Common myeloid progenitor, CD34-positive (primary cell): Measurements from ENCODE around the gene ABAT.

Experiments used
- CTCF ChIA-PET: fragments of 350-600 bp; sonication (Branson Sonifier 250); formaldehyde crosslinking; loops from one replicate; lab custom pipeline; 2021; ENCODE audit warnings: antibody characterized with exemption; lab: Charles Lee
- POLR2A ChIA-PET: fragments of 350-600 bp; sonication (Branson Sonifier 250); formaldehyde crosslinking; loops from one replicate; lab custom pipeline; 2021; ENCODE audit warnings: antibody characterized with exemption; lab: Charles Lee
- DNase-seq, 3 donors: peaks; one replicate each; pipeline versions ENCODE4 v3.0.0 to v3.0.0-alpha.2; 2013
- H3K27ac ChIP-seq, 2 experiments: 1 replicate in 1 of 2; 2 replicates in 1 of 2; pipeline ENCODE4 v1.7.0; 2013; ENCODE audit warnings: inconsistent platforms in 2 of 2, low read length in 2 of 2, mild to moderate bottlenecking in 2 of 2, low read depth in 1 of 2, moderate library complexity in 1 of 2; ENCODE audit not compliant: severe bottlenecking in 2 of 2, insufficient read depth in 1 of 2, poor library complexity in 1 of 2
- H3K27me3 ChIP-seq, 5 experiments: replicated peaks in 2 of 5; 1 replicate in 3 of 5; 2 replicates in 2 of 5; pipeline versions ENCODE4 v1.6.1 to v1.7.0; 2013; ENCODE audit warnings: low read length in 4 of 5, mild to moderate bottlenecking in 2 of 5, moderate library complexity in 2 of 5, inconsistent platforms in 1 of 5; ENCODE audit not compliant: insufficient read depth in 5 of 5, control insufficient read depth in 4 of 5
- H3K36me3 ChIP-seq, 4 experiments: 1 replicate in 2 of 4; 2 replicates in 2 of 4; pipeline versions ENCODE4 v1.6.1 to v1.7.0; 2013; ENCODE audit warnings: low read length in 3 of 4, control low read depth in 1 of 4, mild to moderate bottlenecking in 1 of 4; ENCODE audit not compliant: control insufficient read depth in 4 of 4, insufficient read depth in 4 of 4
- H3K4me1 ChIP-seq, 4 experiments: 1 replicate in 3 of 4; 2 replicates in 1 of 4; pipeline versions ENCODE4 v1.6.1 to v1.7.1; 2013; ENCODE audit warnings: low read length in 3 of 4, mild to moderate bottlenecking in 3 of 4, control low read depth in 1 of 4, inconsistent platforms in 1 of 4, moderate library complexity in 1 of 4; ENCODE audit not compliant: control insufficient read depth in 4 of 4, insufficient read depth in 4 of 4; ENCODE audit errors: control extremely low read depth in 1 of 4
- H3K4me3 ChIP-seq, 7 experiments: 1 replicate in 4 of 7; 2 replicates in 3 of 7; pipeline versions ENCODE4 v1.5.1 to v1.7.0; 2013; ENCODE audit warnings: mild to moderate bottlenecking in 7 of 7, low read length in 6 of 7, moderate library complexity in 6 of 7, inconsistent platforms in 2 of 7, low read depth in 2 of 7, control low read depth in 1 of 7; ENCODE audit not compliant: insufficient read depth in 4 of 7, control insufficient read depth in 1 of 7; ENCODE audit errors: extremely low read depth in 1 of 7
- H3K9me3 ChIP-seq, 5 experiments: 1 replicate in 4 of 5; 2 replicates in 1 of 5; pipeline versions ENCODE4 v1.6.1 to v1.7.1; 2013; ENCODE audit warnings: low read length in 4 of 5, mild to moderate bottlenecking in 2 of 5, inconsistent platforms in 1 of 5, low read depth in 1 of 5, moderate library complexity in 1 of 5; ENCODE audit not compliant: control insufficient read depth in 4 of 5, insufficient read depth in 2 of 5; ENCODE audit errors: control extremely low read depth in 1 of 5
- WGBS: methylation state at CpG from one replicate; pipeline ENCODE4 v1.1.5; 2013; ENCODE audit not compliant: insufficient coverage; 5-methylcytosine and 5-hydroxymethylcytosine counted together

The ABAT gene

GRCh38 chr16:8831871-8832716 is 157.7 kb downstream of the ABAT start:
- Histone ChIP-seq H3K36me3 (peaks cover 11 to 41% (median 33%) of the 10 kb centered on the region in 4 experiments), H3K4me1 (no peaks in the 10 kb centered on the region), H3K9me3 (no peaks in the 10 kb centered on the region), H3K4me3 (no peak overlapping the region), H3K27ac (no peak overlapping the region), H3K27me3 (no peaks in the 10 kb centered on the region)
- CTCF ChIA-PET: interaction anchor here (1.2 kb wide), 1 partner anchor 12 kb away, joined by 3 read pairs; no protein-coding TSS in a partner anchor
- DNase-seq: no peak
- POLR2A ChIA-PET: no interaction called here
- 98% methylated on average over 18 of the region's 18 CpGs for WGBS

- Histone ChIP-seq H3K4me3 (no peak overlapping the region), H3K36me3 (peaks cover 11 to 41% (median 33%) of the 10 kb centered on the region in 4 experiments), H3K27me3 (no peaks in the 10 kb centered on the region), H3K4me1 (no peaks in the 10 kb centered on the region), H3K27ac (no peak overlapping the region), H3K9me3 (no peaks in the 10 kb centered on the region)
- POLR2A ChIA-PET: no interaction called here
- CTCF ChIA-PET: no interaction called here
- WGBS: 90% methylated on average over 16 of the region's 16 CpGs
- DNase-seq: peak in 2 of 3 donors; percentile 22 to 26
These were observed 158.3 kb downstream of the ABAT start for GRCh38 chr16:8832717-8833105.
